GM13976 (cell line): Measurements from ENCODE around the gene CFAP157.

ENCODE experiments used
- DNase-seq: peaks from one replicate; pipeline ENCODE4 v3.0.0; 2012; ENCODE audit warnings: low spot score
- CTCF ChIP-seq: IDR thresholded peaks from 2 replicates; pipeline ENCODE4 v1.5.1; 2012; ENCODE audit warnings: borderline replicate concordance, mild to moderate bottlenecking; ENCODE audit not compliant: insufficient read depth; ENCODE audit errors: extremely low read depth, missing control alignments, control extremely low read depth
- in situ Hi-C: fragments of 300-500 bp; cut with MboI; formaldehyde crosslinking; loops from one replicate; pipeline ENCODE4 v1.12.0; 2022; ENCODE audit warnings: low sequenced_read_pairs, mixed read lengths, inconsistent platforms; ENCODE audit not compliant: unreplicated experiment

Gene CFAP157

GRCh38 chr9:127706836-127707241, at the start of gene CFAP157:
TSS of gene CFAP157 (plus strand) at chr9:127706988. CDS start at chr9:127707032, 44 bp downstream.
- no peak for TF ChIP-seq CTCF
- no peak for DNase-seq
- in situ Hi-C loops = no loop called here

GRCh38 chr9:127658428-127658827, 48.4 kb upstream of the CFAP157 start:
- in situ Hi-C loops = no loop called here
- DNase-seq = no peak
- TF ChIP-seq CTCF = no peak

- in situ Hi-C loops = no loop called here
- TF ChIP-seq CTCF = no peak
- no peak for DNase-seq
These were observed 45.7 kb upstream of the CFAP157 start for GRCh38 chr9:127660886-127661741.

GRCh38 chr9:127662617-127663016, 44.2 kb upstream of the CFAP157 start:
- no peak for DNase-seq
- in situ Hi-C loops = no loop called here
- no peak for TF ChIP-seq CTCF

- no peak for TF ChIP-seq CTCF
- in situ Hi-C loops = no loop called here
- no peak for DNase-seq
These were observed 42.5 kb upstream of the CFAP157 start for GRCh38 chr9:127664324-127664677.

GRCh38 chr9:127664678-127665507, 41.9 kb upstream of the CFAP157 start:
- in situ Hi-C loops = no loop called here
- no peak for DNase-seq
- no peak for TF ChIP-seq CTCF
